Dermis microvascular lymphatic vessel endothelial cell (primary cell): ENCODE results near the gene TMEM26. TPM values are rescaled to one million over a fixed set of nuclear protein-coding genes. Genes with fewer than 3 reads are reported as not detected.
"Not testable (repeated sequence)": the region's sequence is repeated elsewhere in the genome, so short reads cannot be mapped to it uniquely, and the experiment has no call there.

Experiments
- DNase-seq, 2 donors: peaks; one replicate each; pipeline versions ENCODE4 v3.0.0 to v3.0.0-alpha.2; 2010; ENCODE audit warnings: low read depth in 2 of 2
- total RNA-seq: library from RNA; depleted of rRNA; stranded (reverse); fragments of >200 nt; gene quantifications from 2 replicates; pipeline ENCODE4 v1.2.1, GENCODE V29; 2014

Gene TMEM26
- total RNA-seq, 1 donor from 2014 or later = not detected

- DNase-seq = no peak
Observed at GRCh38 chr10:61400524-61400923, 52.7 kb downstream of the TMEM26 start.

- no peak for DNase-seq
Observed at GRCh38 chr10:61399406-61399805, 53.8 kb downstream of the TMEM26 start.

- no peak for DNase-seq
Observed at GRCh38 chr10:61398366-61399129, 54.6 kb downstream of the TMEM26 start.

- peak in 1 of 2 donors; percentile 2 for DNase-seq
Observed at GRCh38 chr10:61397175-61397986, 55.8 kb downstream of the TMEM26 start.

- DNase-seq = no peak
Observed at GRCh38 chr10:61391281-61391680, 61.9 kb downstream of the TMEM26 start.

- DNase-seq = no peak
Observed at GRCh38 chr10:61390851-61391250, 62.3 kb downstream of the TMEM26 start.

- no peak for DNase-seq
Observed at GRCh38 chr10:61389887-61390286, 63.3 kb downstream of the TMEM26 start.

- DNase-seq = not testable (repeated sequence)
Observed at GRCh38 chr10:61388986-61389385, 64.2 kb downstream of the TMEM26 start.

- DNase-seq = no peak
Observed at GRCh38 chr10:61385231-61386001, 67.8 kb downstream of the TMEM26 start.

- DNase-seq = not testable (repeated sequence)
Observed at GRCh38 chr10:61381153-61381552, 72.0 kb downstream of the TMEM26 start.

GRCh38 chr10:61378865-61379264 lies 74.3 kb downstream of the TMEM26 start:
- no peak for DNase-seq

- no peak for DNase-seq
Observed at GRCh38 chr10:61376908-61377368, 76.2 kb downstream of the TMEM26 start.

- no peak for DNase-seq
Observed at GRCh38 chr10:61376377-61376776, 76.8 kb downstream of the TMEM26 start.

- DNase-seq = no peak
Observed at GRCh38 chr10:61366365-61366764, 86.8 kb downstream of the TMEM26 start.

GRCh38 chr10:61364619-61365018 lies 88.6 kb downstream of the TMEM26 start:
- no peak for DNase-seq

GRCh38 chr10:61363006-61363405 lies 90.2 kb downstream of the TMEM26 start:
- no peak for DNase-seq

GRCh38 chr10:61359452-61359851 lies 93.7 kb downstream of the TMEM26 start:
- no peak for DNase-seq

GRCh38 chr10:61357687-61358086 lies 95.5 kb downstream of the TMEM26 start:
- DNase-seq = no peak
